Cerebellar nuclear complex (tissue), 1 donor: ENCODE results near the gene SNAPC5.

Experiments
- DNase-seq, 2 experiments: peaks; one replicate each; lab custom pipeline; 2025; lab: John Stamatoyannopoulos, UW

The SNAPC5 gene

DNA sequence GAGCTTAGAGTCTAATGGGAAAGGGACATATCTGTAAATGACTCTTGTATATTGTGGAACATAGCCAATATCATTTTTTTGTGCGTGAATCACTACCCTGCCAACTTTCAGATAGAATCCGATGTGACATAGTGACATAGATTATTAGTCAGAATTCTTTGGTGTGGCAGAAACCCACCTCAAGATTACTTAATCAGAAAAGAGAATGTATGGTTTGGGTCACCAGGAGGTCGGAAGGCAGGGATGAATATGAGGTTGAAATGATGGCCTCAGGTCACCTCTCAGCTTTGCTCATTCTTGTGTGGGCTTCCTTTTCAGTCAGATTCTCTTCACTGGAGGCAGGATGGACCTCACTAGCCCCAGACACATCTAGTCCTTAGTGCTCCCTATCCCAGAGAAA is 41.4 kb downstream of the SNAPC5 start:
- DNase-seq: no peak

DNA sequence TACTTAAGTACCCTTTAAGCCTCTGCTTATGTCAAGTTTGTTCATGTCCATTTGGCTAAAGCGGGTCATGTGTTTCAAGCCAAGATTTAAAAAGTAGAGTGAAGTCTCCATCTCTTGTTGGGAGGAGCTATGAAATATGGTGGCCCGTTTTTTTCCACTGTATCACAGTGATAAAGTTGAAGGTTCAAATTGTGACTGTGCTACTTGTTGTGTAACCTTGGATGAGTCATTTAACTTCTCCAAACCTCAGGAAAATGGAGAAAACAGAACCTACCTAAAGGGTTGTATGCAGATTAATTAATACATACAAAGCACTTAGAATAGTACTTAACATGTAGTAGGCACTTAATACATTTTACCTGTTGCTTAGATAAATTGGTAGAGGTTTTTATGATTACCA is 43.4 kb downstream of the SNAPC5 start:
- DNase-seq: no peak

- peak in 1 of 2 experiments; percentile 13 for DNase-seq
These were observed 44.5 kb downstream of the SNAPC5 start for GRCh38 chr15:66452971-66453580.

- DNase-seq: no peak
These were observed 45.1 kb downstream of the SNAPC5 start for GRCh38 chr15:66452420-66452819.
